K562 (cell line): ENCODE measurements around the gene SLC19A1. TPM values are rescaled to one million over a fixed set of nuclear protein-coding genes. Genes with fewer than 3 reads are reported as not detected.

Experiments
- ATAC-seq: fragments of 200-7000 bp; cut with Tn5 transposase; 3 replicates; pipeline ENCODE4 v1.9.1; 2020; ENCODE audit warnings: moderate library complexity
- BruUV-seq: library from RNA; stranded (reverse); fragments of 400-500 nt; replicated peaks from 2 replicates; lab custom pipeline; 2021; lab: Mats Ljungman, UMichigan
- CTCF ChIA-PET: fragments of 300-600 bp; formaldehyde crosslinking; extraction: SDS; loops from one replicate; lab custom pipeline; 2021; ENCODE audit warnings: low intra/inter-chr PET ratio; lab: Yijun Ruan, JAX
- POLR2A ChIA-PET: fragments of 300-600, 350-650 bp; sonication (Branson Sonifier 250); formaldehyde crosslinking; extraction: SDS; loops from one replicate; lab custom pipeline; 2021; ENCODE audit warnings: antibody characterized with exemption, inconsistent platforms; lab: Yijun Ruan, JAX
- DNase-seq, 4 experiments: peaks; one replicate each; pipeline versions ENCODE4 v3.0.0 to v3.0.0-alpha.2; 2011 to 2018; ENCODE audit warnings: low spot score in 3 of 4, mixed read lengths in 3 of 4; ENCODE audit errors: extremely low read depth in 1 of 4
- FAIRE-seq: peaks from 2 replicates; lab custom pipeline; 2011; peaks lifted over from hg19 to GRCh38; lab: Jason Lieb, UNC
- H2AFZ ChIP-seq: 2 replicates; pipeline ENCODE4 v1.6.0; 2011; ENCODE audit warnings: low read depth, low read length, control low read depth, inconsistent platforms
- H3K27ac ChIP-seq: fragments of 200-600 bp; 3 replicates; pipeline ENCODE4 v1.8.0; 2011; ENCODE audit warnings: low read depth, mild to moderate bottlenecking, control low read depth, inconsistent platforms, low read length, moderate library complexity, mixed read lengths; ENCODE audit errors: extremely low read depth
- H3K27me3 ChIP-seq, 2 experiments: fragments of 300-600 bp in 1 of 2; 2 replicates in 1 of 2; 3 replicates in 1 of 2; pipeline versions ENCODE4 v1.6.0 to v1.8.0; 2011; ENCODE audit warnings: inconsistent platforms in 2 of 2, low read length in 2 of 2, mild to moderate bottlenecking in 1 of 2, mixed read lengths in 1 of 2, moderate library complexity in 1 of 2; ENCODE audit not compliant: control insufficient read depth in 2 of 2, insufficient read depth in 2 of 2
- H3K36me3 ChIP-seq: fragments of 300-600 bp; 3 replicates; pipeline ENCODE4 v1.8.0; 2011; ENCODE audit warnings: mild to moderate bottlenecking, low read length, inconsistent platforms; ENCODE audit not compliant: control insufficient read depth, insufficient read depth
- H3K4me1 ChIP-seq, 2 experiments: fragments of 200-600 bp in 1 of 2; replicated peaks in 1 of 2; 2 replicates in 1 of 2; 3 replicates in 1 of 2; pipeline versions ENCODE4 v1.5.1 to v1.8.0; 2011; ENCODE audit warnings: inconsistent platforms in 2 of 2, low read length in 2 of 2, mild to moderate bottlenecking in 1 of 2, mixed read lengths in 1 of 2, moderate library complexity in 1 of 2; ENCODE audit not compliant: control insufficient read depth in 2 of 2, insufficient read depth in 2 of 2
- H3K4me2 ChIP-seq: 2 replicates; pipeline ENCODE4 v1.6.1; 2011; ENCODE audit warnings: low read length, control low read depth, inconsistent platforms, mixed read lengths; ENCODE audit not compliant: insufficient read depth
- H3K4me3 ChIP-seq: fragments of 200-600 bp; sonication (generic), shearing (Covaris generic); 2 replicates; pipeline ENCODE4 v1.5.1; 2016; ENCODE audit warnings: control low read depth, inconsistent platforms
- H3K79me2 ChIP-seq: fragments of 200-600 bp; 3 replicates; pipeline ENCODE4 v1.8.0; 2011; ENCODE audit warnings: low read length, inconsistent platforms; ENCODE audit not compliant: control insufficient read depth, insufficient read depth
- H3K9ac ChIP-seq, 2 experiments: 2 replicates each; pipeline versions ENCODE4 v1.6.0 to v1.6.1; 2011; ENCODE audit warnings: low read depth in 2 of 2, low read length in 2 of 2, control low read depth in 1 of 2, inconsistent platforms in 1 of 2, mild to moderate bottlenecking in 1 of 2, mixed read lengths in 1 of 2; ENCODE audit not compliant: insufficient read depth in 1 of 2
- H3K9me1 ChIP-seq: one replicate; pipeline ENCODE4 v1.6.0; 2011; ENCODE audit warnings: inconsistent platforms, mild to moderate bottlenecking, low read length, moderate library complexity; ENCODE audit not compliant: control insufficient read depth, insufficient read depth
- H3K9me3 ChIP-seq: replicated peaks from 2 replicates; pipeline ENCODE4 v1.5.1; 2011; ENCODE audit warnings: low read depth, low read length, inconsistent platforms; ENCODE audit not compliant: control insufficient read depth, insufficient read depth
- H4K20me1 ChIP-seq: replicated peaks from 2 replicates; pipeline ENCODE4 v1.6.1; 2011; ENCODE audit warnings: low read length, inconsistent platforms, mixed read lengths; ENCODE audit not compliant: control insufficient read depth, insufficient read depth
- BRD9 ChIP-seq: fragments of 450-650 bp; IDR thresholded peaks from 2 replicates; pipeline ENCODE4 v1.6.1; 2018; ENCODE audit warnings: low read depth; ENCODE audit not compliant: partially characterized antibody
- ILK ChIP-seq: fragments of 450-650 bp; IDR thresholded peaks from 2 replicates; pipeline ENCODE4 v1.6.1; 2016; ENCODE audit warnings: missing genetic modification characterization, low read depth, mild to moderate bottlenecking, missing compliant biosample characterization, moderate library complexity, borderline replicate concordance
- NBN ChIP-seq: fragments of 450-650 bp; IDR thresholded peaks from 2 replicates; pipeline ENCODE4 v1.6.1; 2016; ENCODE audit warnings: low read depth, mild to moderate bottlenecking
- NFRKB ChIP-seq: fragments of 450-650 bp; IDR thresholded peaks from 2 replicates; pipeline ENCODE4 v1.6.1; 2016; ENCODE audit warnings: low read depth
- NONO ChIP-seq, 2 experiments: fragments of 200-400 bp in 1 of 2; fragments of 450-650 bp in 1 of 2; formaldehyde crosslinking in 1 of 2; IDR thresholded peaks; 2 replicates each; pipeline ENCODE4 v1.6.1; 2017; ENCODE audit warnings: low read depth in 2 of 2, mild to moderate bottlenecking in 2 of 2, moderate library complexity in 2 of 2, low read length in 1 of 2
- RBBP5 ChIP-seq: fragments of 200-600 bp; sonication (generic); IDR thresholded peaks from 2 replicates; pipeline ENCODE4 v1.6.1; 2012; ENCODE audit warnings: borderline replicate concordance, mild to moderate bottlenecking, low read length, control low read depth, inconsistent platforms; ENCODE audit not compliant: insufficient read depth, poor library complexity, severe bottlenecking
- SAFB ChIP-seq: fragments of 200-400 bp; formaldehyde crosslinking; IDR thresholded peaks from 2 replicates; pipeline ENCODE4 v1.6.1; 2017; ENCODE audit warnings: low read depth, low read length, borderline replicate concordance
- SFPQ ChIP-seq: fragments of 200-400 bp; formaldehyde crosslinking; IDR thresholded peaks from 2 replicates; pipeline ENCODE4 v1.6.1; 2017; ENCODE audit warnings: mild to moderate bottlenecking, low read depth, low read length, moderate library complexity
- SUPT5H ChIP-seq: fragments of 450-650 bp; IDR thresholded peaks from 2 replicates; pipeline ENCODE4 v1.6.1; 2016
- XRCC3 ChIP-seq: fragments of 450-650 bp; IDR thresholded peaks from 2 replicates; pipeline ENCODE4 v1.6.1; 2017; ENCODE audit warnings: mild to moderate bottlenecking, moderate library complexity
- ZBTB34 ChIP-seq: fragments of 250-450 bp; sonication (Bioruptor Pico); IDR thresholded peaks from 2 replicates; pipeline ENCODE4 v1.8.0; 2021; ENCODE audit warnings: mild to moderate bottlenecking, moderate library complexity
- ZBTB8A ChIP-seq: fragments of 450-650 bp; IDR thresholded peaks from 2 replicates; pipeline ENCODE4 v1.6.1; 2018; ENCODE audit warnings: mild to moderate bottlenecking, moderate library complexity; ENCODE audit not compliant: partially characterized antibody
- ZNF134 ChIP-seq: fragments of 250-450 bp; sonication (Bioruptor Pico); conservative IDR thresholded peaks from 2 replicates; pipeline ENCODE4 v1.4.0; 2020
- ZNF507 ChIP-seq: conservative IDR thresholded peaks from 2 replicates; pipeline ENCODE4 v1.6.1; 2017; ENCODE audit warnings: missing genetic modification characterization, missing compliant biosample characterization
- ZSCAN29 ChIP-seq: fragments of 450-650 bp; IDR thresholded peaks from 2 replicates; pipeline ENCODE4 v1.6.1; 2017
- WGBS: fragments of 100-300 bp; shearing (Covaris generic); methylation state at CpG from one replicate; pipeline ENCODE4 v1.1.6; 2016; ENCODE audit warnings: low coverage, mixed read lengths; ENCODE audit not compliant: insufficient coverage; ENCODE audit errors: missing lambda C conversion rate; 5-methylcytosine and 5-hydroxymethylcytosine counted together
- in situ Hi-C: fragments of 300-500 bp; cut with MboI; formaldehyde crosslinking; loops from 4 replicates; pipeline ENCODE4 v1.15.0; 2018; ENCODE audit warnings: inconsistent platforms, mixed read lengths
- intact Hi-C: fragments of 100-400 bp; cut with micrococcal nuclease; formaldehyde crosslinking; loops from 2 replicates; pipeline ENCODE4 v1.14.2; 2022
- polyA plus RNA-seq, 8 experiments: library from polyadenylated mRNA; depleted of rRNA in 4 of 8; stranded (reverse) in 5 of 8; unstranded in 3 of 8; fragments of >200 nt; fragmentation: Nextera tagmentation in 2 of 8; fragmentation: Illumina TruSeq in 1 of 8; extraction: Ambion mirVana in 2 of 8; extraction: Trizol in 1 of 8; gene quantifications; 2 replicates each; pipeline versions ENCODE4 v1.2.1 to v1.2.3, GENCODE V29; 2011 to 2014; ENCODE audit warnings: inconsistent platforms in 1 of 8, missing spikeins in 1 of 8
- total RNA-seq, 7 experiments: library from RNA; depleted of rRNA in 6 of 7; stranded (reverse); fragments of >200 nt in 6 of 7; fragmentation: Illumina TruSeq in 2 of 7; extraction: Trizol in 2 of 7; gene quantifications; 2 replicates each; pipeline versions ENCODE4 v1.2.1 to v1.2.3, GENCODE V29; 2011 to 2021; ENCODE audit warnings: low replicate concordance in 1 of 7
- TF ChIP-seq, protein P1 (sequence below): fragments of 250-450 bp; sonication (Bioruptor Pico); IDR thresholded peaks from 2 replicates; pipeline ENCODE4 v1.9.0; 2021; ENCODE audit warnings: mild to moderate bottlenecking
- TF ChIP-seq, protein P2 (sequence below): fragments of 450-650 bp; conservative IDR thresholded peaks from 2 replicates; pipeline ENCODE4 v1.6.1; 2016; ENCODE audit warnings: missing genetic modification characterization, low read depth, mild to moderate bottlenecking, control low read depth, missing compliant biosample characterization

Gene SLC19A1
- total and polyA plus RNA-seq, 9 of the 15 experiments (the other 6 are each of a cell fraction or from before 2014, with no cell fraction given), result 0.65 to 88.7 (median 12.0) TPM

GRCh38 chr21:45575993-45576837 is 34.0 kb upstream of the SLC19A1 start:
- H3K27ac ChIP-seq, result no peak overlapping the region
- POLR2A ChIA-PET, result interaction anchor here (0.6 to 1.6 kb wide), 2 partner anchors 8 to 26 kb away, joined by 3 to 6 read pairs; no protein-coding TSS in a partner anchor
- H3K4me1 ChIP-seq, result peaks cover 0 to 36% of the 10 kb centered on the region in 2 experiments; a peak in 2 of 5 replicates
- intact Hi-C loops, result no loop called here
- no peaks in the 10 kb centered on the region for H3K36me3 ChIP-seq
- H3K9ac ChIP-seq, result 0 out of 4 replicates have a peak overlapping the region, but pooled peaks of 1 of the 2 experiments have one; percentile 33
- no peak overlapping the region for H2AFZ ChIP-seq
- CTCF ChIA-PET, result no interaction called here
- no TSS peak for BruUV-seq
- H3K9me1 ChIP-seq, result no peaks in the 10 kb centered on the region
- FAIRE-seq (peak; percentile 11), ATAC-seq (no peak), DNase-seq (no peak)
- H3K27me3 ChIP-seq, result peaks cover 73 to 92% of the 10 kb centered on the region in 2 experiments
- H3K9me3 ChIP-seq, result no peaks in the 10 kb centered on the region; the same call in 1 of the 2 replicates
- in situ Hi-C loops, result no loop called here
- no peaks in the 10 kb centered on the region for H3K79me2 ChIP-seq
- no peak overlapping the region for H3K4me3 ChIP-seq
- under 1% methylated on average over 21 of the region's 21 CpGs for WGBS
- no peak overlapping the region for H3K4me2 ChIP-seq
- peaks cover 6% of the 10 kb centered on the region; the same call in 1 of the 2 replicates for H4K20me1 ChIP-seq
- TF ChIP-seq ZSCAN29 (no peak), XRCC3 (no peak), NBN (no peak), SAFB (no peak), RBBP5 (no peak), SUPT5H (no peak), ZNF507 (tag) (no peak), ZBTB8A (no peak), ILK (no peak), NFRKB (no peak), BRD9 (no peak), ZBTB34 (CRISPR knock-in tag) (no peak), SFPQ (no peak), ZNF134 (CRISPR knock-in tag) (no peak), NONO (IDR thresholded peaks at IDR 0.05; ENCODE audit: low read depth in 2 of 2, low read length in 1 of 2) (no peak)
- TF ChIP-seq, protein P1, sequence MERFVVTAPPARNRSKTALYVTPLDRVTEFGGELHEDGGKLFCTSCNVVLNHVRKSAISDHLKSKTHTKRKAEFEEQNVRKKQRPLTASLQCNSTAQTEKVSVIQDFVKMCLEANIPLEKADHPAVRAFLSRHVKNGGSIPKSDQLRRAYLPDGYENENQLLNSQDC (CRISPR knock-in tag), result no peak
- TF ChIP-seq, protein P2, sequence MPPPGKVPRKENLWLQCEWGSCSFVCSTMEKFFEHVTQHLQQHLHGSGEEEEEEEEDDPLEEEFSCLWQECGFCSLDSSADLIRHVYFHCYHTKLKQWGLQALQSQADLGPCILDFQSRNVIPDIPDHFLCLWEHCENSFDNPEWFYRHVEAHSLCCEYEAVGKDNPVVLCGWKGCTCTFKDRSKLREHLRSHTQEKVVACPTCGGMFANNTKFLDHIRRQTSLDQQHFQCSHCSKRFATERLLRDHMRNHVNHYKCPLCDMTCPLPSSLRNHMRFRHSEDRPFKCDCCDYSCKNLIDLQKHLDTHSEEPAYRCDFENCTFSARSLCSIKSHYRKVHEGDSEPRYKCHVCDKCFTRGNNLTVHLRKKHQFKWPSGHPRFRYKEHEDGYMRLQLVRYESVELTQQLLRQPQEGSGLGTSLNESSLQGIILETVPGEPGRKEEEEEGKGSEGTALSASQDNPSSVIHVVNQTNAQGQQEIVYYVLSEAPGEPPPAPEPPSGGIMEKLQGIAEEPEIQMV (tag), result no peak
